SK-N-DZ (cell line): ENCODE results near the gene CYB5R2. TPM values are rescaled to one million over a fixed set of nuclear protein-coding genes. Genes with fewer than 3 reads are reported as not detected.

Experiments used
- DNase-seq: peaks from one replicate; pipeline ENCODE4 v3.0.0-alpha.2; 2015; ENCODE audit warnings: low spot score
- polyA plus RNA-seq, 2 experiments: library from polyadenylated mRNA; depleted of rRNA; stranded (reverse); fragments of >200 nt; gene quantifications; 2 replicates each; pipeline ENCODE4 v1.2.3, GENCODE V29; 2014

The CYB5R2 gene
- not detected in 2 replicates for polyA plus RNA-seq (2014; cell fraction: cytosol; rRNA removed)
- polyA plus RNA-seq (2014; cell fraction: nucleus; rRNA removed): 0.05 TPM in 1 of 2 replicates, not detected in the other

DNA sequence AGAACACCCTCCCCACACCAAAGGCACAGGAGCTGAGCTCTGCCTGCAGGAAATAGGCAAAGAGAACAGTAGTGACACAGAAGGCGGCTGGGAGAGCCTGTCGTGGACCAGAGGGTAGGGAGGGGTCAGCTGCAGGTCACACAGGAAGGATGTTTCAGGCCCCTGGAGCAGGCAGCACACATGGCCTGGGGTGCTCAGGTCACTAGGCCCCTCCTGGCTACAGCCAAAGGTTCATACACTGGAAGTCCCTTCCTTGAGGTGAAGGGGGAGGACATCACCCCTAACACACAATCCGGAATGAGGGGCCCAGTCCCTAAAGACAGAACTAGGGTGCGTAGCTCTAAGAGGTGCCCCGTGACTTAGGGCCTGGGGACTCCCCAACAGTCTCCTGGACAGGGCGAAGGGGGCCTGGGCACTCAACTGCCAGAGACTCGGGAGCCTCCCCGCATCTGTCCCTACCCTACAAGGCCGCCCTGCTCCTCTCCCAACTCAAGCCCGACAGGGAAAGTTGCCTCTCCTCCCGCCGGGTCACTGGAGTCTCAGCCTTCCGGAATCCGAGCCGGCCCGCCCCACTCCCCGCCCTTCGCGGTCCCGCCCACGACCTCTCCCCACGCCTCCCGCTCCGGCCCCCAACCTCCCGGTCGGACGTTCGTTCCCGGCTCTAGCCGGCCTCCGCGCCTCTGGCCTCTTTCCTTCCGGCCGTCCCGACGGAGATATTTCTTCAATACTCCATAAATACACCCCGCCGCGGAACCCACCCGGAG lies at the start of gene CYB5R2:
Gene CYB5R2, minus strand, starts transcription at position 541 of the 764 bp plus-strand sequence. CDS start 675 bp downstream, outside the sequence.
- DNase-seq: no peak

DNA sequence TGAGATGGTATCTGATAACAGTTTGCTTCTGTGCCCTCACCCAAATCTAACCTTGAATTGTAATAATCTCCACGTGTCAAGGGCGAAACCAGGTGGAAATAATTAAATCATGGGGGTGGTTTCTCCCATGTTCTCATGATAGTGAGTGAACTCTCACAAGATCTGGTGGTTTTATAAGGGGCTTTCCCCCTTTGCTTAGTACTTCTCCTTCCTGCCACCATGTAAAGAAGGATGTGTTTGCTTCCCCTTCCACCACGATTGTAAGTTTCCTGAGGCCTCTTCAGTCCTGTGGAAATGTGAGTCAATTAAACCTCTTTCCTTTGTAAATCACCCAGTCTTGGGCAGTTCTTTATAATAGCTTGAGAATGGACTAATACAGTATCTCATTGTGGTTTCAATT lies 41.5 kb upstream of the CYB5R2 start:
- DNase-seq: no peak

DNA sequence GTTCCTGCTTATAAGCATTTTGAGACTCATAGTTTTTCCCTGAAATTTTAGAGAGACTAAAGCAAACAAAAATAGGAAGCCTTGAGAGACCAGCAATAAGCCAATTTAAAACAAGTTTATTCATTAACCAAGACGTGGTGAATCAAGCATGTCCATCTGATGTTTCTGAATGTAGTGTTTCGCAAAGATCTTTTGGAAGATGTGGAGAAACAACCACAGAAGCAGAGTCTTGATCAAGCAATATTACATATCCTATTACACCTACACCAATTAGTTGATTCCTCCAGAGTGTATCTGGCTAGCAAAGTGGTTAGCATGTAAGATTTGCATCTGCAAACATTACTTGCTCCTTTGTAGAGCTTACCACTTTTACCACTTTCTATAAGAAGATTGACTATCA lies 33.1 kb upstream of the CYB5R2 start, which contains the start of gene OVCH2:
Gene OVCH2, minus strand, starts transcription at position 101 of the 400 bp plus-strand sequence. Its CDS starts 83 bp downstream, at position 18.
- DNase-seq: no peak

DNA sequence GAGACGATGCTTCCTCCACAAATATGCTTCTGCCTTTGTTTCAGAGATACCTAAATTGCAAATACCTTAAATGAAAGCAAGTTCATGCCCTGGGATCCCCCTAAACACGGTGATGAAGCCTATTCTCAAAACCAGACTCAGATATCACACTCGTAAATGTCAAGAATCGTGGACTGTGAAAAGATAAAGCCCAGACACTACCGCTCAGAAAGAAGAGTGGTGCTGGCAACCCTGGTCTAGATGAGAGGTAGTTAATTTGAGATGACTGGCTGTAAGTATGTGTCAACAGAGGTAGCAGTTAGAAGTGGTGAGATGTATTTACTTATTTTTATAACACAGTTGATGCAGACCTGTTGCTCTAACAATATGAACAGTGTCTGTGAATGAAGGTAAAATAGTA lies 30.4 kb upstream of the CYB5R2 start:
- no peak for DNase-seq

DNA sequence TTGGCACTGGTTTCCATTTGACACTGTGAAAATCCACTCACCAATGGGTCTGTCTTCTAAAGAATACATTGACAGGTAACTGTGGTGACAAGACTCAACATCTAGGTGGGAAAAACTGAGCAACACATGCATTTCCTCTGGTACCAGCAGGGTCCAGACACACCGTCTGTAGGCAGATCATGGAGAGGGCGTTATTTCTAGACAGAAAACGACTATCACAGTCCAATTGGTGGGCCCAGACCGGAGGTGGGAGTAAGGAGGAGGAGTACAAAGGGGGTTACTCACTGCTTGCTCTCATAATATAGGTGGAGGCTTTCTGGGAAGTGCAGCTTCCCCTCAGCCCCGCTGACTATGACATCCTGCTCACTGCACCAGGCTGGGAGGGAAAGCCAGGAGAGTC lies 23.1 kb upstream of the CYB5R2 start:
- no peak for DNase-seq

DNA sequence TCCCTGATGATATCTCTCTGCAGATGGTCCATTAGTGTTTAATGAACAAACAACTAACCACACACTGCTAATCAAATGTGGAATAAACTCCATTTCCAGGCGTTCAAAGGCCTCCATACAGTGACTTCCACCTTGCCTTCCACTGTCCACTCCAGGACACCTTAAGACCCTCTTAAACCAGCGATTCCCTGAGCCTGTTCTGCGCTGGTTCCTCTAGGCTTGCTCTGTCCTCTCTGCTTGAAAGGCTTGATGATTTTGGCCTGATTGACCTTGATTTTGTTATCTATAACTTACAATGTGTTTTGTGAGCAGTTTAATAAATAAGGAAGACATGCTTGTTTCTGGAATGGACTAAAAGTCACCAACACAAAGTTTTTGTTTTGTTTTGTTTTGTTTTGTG lies 20.9 kb upstream of the CYB5R2 start:
- DNase-seq: no peak

DNA sequence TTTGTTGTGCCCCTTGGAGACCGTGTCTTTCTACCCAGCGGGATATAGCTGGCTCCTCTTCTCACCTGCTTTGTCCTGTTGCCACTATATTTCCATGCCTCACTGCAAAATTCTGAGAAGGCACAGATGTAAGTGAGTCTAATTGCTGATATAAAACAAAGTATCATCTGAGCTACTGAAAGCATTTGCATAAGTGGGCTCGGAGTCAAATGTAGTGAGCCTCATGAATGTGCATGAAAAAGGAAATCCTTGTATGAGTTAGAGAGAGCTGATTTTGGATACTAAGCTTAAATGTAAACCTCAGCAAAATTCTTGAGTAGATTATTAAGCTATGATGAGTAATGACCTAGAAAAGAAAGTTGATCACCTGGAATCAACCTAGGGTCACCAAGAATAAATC lies 19.1 kb upstream of the CYB5R2 start:
- DNase-seq: no peak

DNA sequence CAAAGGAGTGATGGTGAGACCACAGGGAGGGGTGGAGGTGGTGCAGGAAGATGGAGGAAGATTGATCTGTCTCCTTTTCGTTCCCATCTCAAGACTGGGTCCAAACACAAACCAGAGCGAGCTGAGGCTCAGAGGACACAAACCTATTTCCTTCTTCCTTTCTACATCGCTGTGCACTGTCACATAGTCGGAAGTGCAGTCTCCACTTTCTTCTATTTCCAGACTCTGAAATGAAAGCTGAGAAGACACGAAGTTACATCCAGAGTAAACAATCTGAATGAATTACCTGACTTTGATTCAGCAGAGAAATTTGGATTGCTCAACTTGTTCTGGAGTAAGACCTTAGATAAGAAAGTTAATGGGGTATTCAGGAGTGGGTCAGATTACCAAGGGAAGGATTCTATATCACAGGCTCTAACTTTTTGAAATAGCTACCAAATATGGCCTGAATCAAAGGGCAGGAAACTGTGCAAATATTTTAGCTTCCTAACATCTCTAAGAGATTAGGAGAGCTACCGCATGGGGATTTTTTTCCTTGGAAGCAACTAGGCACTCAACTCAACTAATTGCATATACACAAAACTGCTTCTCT lies 18.6 kb upstream of the CYB5R2 start:
- no peak for DNase-seq

DNA sequence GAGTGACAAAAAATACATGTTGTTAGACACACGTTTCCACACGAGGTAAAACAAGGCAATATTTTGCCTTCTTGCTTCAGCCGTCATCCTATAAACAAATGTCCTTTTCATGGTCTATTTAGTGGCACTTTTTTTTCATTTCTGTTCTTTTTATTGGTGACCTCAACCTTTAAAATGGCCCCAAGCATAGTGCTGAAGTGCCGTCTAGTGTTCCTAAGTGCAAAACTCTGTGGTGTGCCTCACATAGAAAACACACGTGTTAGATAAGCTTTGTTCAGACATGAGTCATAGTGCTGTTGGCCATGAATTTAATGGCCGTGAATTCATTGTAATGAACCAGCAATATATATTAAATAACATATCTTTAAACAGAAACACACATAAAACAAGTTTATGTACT lies 17.3 kb upstream of the CYB5R2 start:
- DNase-seq: no peak

DNA sequence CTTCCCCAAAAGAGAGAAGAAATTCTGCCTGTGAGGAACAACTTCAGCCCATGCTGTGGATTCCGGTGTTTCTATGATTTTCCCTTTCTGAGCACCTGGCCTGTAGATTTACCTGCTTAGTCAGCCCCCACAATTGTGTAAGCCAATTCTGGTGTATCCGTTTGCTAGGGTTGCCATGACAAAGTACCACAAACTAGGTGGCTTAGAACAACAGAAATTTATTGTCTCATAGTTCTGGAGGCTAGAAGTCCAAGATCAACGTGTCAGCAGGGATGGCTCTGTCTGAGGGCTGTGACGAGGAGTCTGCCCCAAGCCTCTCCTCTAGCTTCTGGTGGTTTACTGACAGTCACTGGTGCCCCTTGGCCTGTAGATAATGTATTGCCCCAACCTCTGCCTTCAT lies 15.9 kb upstream of the CYB5R2 start:
- no peak for DNase-seq

DNA sequence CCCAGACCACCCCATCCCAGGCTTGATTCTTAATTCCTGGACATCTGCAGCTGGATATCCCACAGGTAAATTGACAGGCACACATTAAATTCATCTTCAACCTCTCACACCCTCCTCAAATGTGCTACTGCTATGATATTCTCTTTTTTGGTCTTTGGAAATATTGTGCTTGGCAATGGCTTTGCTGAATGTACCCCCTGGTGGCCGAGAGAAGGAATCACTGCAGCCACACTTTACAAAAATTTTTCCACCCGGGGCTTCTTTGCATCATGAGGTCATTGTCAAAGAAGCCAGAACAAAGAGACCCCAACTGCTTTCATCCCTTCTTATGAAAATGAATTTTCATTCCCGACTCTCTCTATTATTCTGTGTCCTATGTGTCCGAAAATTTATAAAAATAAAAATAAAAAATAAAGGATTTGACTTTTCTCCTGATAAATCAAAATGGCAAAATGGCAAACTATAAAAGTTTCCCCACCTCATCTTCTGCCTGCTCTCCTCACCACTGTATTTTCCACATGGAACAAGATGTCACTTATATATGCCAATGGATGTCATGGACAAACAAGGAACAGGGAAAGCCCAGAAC lies 15.0 kb upstream of the CYB5R2 start:
- no peak for DNase-seq

DNA sequence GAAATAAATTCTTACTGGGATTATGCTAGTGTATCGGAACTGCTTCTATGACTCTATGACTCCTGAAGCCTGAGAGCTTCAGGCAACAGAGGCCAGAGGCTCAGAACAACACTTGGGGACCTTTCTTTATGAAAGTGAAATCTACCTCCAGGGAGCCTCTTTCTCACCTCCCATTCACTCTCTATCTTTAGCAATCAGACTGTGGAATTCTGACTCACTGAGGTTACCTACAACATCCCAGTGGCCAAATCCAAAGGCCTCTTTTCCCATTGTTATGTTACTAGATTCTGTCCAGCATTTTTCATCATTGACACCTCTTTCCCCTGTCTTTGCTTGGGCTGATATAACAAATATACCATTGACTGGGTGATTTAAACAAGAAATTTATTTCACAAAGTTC lies 14.1 kb upstream of the CYB5R2 start:
- DNase-seq: no peak

DNA sequence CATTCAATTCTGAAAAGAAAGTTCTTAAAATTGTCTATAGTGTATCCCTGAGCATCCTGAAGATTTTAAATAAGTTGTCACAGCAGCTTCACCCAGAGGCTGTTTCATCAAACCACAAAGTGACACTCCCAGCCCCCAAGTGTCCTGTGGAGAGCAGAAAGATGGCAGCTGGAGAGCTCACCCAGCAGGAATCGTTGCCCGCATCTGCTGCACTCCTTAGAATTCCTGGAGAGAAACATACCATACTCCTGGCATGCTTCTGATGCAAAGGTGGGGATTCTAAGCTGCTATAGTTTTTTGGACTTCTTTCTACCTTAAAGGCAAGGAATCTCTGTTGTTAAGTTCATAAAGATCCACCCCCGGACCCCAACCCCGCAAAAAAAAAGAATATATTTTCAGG lies 13.5 kb upstream of the CYB5R2 start:
- no peak for DNase-seq

DNA sequence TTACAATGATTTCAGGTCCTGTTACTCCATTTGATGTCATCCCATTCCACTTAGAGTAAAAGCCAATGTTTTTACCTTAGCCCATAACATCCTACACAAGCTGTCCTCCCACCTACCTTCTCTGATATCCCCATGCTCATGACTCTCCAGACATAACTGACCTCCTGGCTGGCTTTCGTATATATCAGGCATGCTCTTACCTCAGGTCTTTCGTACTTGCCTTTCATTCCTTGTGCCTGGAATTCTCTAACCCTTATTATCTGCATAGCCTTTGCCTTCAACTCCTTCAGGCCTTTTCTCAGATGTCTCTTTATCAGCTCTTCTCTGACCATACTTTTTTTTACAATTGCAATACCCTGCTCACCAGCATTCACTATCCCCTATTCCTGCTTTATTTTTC lies 10.3 kb upstream of the CYB5R2 start:
- no peak for DNase-seq

DNA sequence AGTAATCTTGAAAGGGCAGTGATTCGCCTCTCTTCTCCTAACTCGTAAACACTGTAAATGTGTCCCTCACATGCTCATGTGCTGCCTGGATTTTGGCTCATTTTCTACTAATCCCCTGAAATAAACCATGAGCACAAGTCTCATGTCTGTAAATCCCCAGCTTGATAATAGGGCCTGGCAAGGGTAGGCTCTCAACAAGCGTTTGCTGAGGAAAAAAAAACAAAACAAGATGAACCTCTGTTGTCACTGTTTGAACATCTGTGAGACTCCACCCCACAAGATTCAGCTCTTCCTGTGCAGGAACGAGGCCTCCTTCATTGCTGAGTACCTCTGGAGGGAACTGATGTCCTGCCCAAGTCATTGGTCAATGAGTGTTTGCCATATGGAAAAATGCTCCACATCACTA lies 4.5 kb upstream of the CYB5R2 start:
- DNase-seq: no peak

DNA sequence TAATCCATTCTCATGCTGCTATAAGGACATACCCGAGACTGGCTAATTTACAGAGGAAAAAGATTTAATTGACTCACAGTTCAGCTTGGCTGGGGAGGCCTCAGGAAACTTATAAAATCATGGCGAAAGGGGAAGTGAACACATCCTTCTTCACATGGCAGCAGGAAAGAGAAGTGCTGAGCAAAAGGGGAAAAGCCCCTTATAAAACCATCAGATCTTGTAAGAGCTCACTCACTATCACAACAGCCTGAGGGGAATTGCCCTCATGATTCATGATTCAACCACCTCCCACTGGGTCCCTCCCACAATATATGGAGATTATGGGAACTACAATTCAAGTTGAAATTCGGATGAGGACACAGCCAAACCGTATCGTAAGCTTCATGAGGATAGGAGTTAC lies 3.8 kb upstream of the CYB5R2 start:
- no peak for DNase-seq

DNA sequence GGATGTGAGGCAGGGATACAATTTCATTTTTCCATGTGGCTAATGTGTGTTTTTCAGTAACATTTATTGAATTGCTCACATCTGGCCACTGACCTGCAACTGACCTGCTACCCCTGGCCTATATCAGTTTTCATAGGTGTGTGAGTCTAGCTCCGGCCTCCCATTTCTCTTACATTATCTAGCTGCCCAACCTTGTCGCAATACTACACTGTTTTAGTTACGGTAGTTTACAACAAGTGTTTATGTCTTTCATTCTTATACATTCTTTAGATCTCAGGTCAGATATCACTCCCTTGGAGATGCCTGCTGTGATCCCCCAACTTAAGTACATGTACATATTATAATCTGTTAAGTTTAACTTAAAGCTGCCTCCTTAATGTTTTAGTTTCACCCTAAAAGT lies 2.3 kb upstream of the CYB5R2 start:
- no peak for DNase-seq

DNA sequence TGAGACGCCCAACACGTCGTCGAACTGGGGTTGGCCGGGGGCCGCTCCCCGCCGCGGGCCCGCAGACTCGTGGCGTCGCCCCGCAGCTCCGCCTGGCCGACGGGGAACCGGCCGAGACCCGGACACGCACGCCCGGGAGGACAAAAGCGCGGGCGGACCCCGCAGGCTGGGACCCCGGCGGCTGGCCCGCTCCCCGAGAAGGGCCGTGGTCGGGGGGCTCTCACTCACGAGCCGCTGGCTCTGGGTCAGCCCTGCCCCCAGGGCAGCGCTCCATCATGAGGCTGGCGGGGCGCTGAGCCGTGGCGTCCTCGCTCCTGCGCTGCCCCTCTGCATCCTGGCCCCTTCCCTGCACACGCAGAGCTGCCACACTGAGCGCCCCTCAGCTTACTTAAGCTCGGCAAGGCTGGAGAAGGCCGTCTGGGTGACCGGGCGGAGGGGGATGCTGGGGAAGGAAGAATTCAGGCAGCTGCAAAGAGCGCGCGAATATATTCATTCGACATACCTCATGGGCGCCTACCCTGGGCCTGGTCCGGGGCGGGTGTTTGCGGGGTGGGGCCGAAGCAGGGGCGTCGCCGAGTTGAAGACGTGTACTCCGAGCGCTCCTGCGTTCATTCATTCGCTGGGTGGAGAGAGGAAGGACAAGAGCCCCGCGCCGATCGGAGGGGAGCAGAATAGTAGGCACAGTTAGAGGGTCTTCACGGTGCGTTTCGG lies 579 bp upstream of the CYB5R2 start:
- no peak for DNase-seq

DNA sequence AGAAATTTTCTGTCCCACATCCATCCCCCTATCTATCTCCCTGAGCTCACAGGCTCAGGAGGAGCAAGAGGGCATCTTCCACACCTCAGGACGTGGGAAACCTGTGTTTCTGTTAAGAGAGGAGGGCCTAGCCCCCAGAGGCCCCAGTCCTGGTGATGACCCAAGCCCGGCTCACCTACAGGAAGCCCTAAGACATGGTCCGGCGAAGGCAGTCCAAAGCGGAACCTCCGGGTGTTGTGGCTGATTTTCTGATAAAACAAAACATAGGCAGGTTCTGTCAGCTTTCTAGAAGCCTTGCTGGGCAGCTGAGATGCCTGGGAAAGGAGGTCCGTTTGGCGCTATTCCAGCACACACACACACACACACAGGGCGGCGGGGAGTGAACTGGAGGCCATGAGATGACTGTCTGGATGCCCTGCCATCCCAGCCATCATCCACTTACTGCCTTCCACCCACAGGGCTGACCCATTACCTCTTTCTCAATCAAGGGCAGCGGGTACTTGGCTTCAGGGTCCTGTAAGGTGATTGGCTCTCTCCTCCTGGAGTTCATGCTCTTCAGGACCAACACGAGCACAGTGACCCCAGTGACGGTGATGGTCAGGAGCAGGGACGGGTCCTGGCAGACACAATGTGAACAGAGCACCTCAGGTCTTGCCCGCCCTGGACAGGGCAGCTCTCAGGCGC lies 882 bp downstream of the CYB5R2 start:
- no peak for DNase-seq

DNA sequence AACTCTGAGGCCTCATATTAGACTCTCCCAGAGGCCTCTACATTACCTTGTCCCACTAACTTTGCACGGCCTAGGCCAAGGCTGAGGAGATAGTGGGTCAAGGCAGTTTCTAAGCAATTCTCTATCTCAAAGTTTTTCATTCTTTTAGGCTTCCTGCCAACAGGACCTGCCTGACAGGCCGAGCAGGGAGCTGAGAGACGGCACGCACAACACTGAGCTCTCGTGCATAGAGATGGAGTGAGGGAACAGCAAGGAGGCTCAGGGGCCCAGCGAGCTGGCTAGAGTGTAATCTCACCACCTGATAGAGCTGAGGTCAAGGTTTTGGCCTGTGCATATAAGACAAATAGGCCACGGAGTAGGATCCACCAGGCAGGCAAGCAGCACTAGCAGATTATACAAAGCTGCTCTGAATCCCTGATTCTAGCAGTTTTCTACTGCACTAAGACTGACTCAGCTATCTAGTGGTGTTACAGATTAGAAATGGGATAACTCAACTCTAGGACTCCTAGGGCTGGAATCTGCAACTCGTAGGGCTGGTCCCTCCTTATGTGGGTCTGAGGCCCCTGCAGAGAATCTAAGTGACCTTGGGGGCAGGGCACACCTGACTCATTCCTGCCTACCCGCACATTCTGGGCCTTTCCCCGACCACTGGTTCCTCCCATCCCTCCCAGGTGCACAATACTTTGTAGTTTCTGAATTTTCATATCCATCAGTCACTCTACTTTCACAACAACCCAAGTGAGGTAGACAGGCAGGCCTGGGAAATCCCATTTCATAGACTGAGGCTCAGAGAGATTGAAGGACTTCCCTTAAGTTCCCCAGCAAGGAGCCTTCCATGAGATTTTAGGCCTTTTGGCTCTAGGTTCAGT lies 1.7 kb downstream of the CYB5R2 start:
- DNase-seq: no peak

DNA sequence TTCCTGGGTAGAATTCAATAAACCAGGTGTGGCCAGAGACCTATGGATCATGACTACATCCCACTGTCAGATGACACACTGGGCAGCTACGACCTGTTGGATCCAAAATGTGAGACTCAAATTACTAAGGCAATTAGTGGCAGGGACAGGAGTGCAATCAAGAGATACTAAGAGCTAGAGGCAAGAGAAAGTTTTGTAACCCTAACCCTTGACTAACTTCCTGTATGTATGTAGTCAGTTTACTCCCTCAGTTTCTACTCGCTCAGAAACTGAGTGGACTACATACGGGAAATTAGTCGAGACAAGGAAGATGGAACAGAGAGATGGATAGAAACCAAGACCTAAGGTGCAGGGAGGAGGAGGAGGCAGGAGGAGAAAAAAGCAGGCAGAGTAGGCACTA lies 2.7 kb downstream of the CYB5R2 start:
- no peak for DNase-seq
